Prostate gland (tissue), 2 donors: Measurements from ENCODE around the gene ZNF688.

Experiments
- CTCF ChIP-seq, 4 experiments: fragments of 200-600 bp in 2 of 4; fragments of 450-650 bp in 2 of 4; sonication (generic) in 2 of 4; IDR thresholded peaks; 1 replicate in 3 of 4; 2 replicates in 1 of 4; pipeline ENCODE4 v1.5.1; 2016 to 2019; ENCODE audit warnings: antibody characterized with exemption in 4 of 4, mild to moderate bottlenecking in 2 of 4, moderate library complexity in 2 of 4
- POLR2A ChIP-seq: fragments of 450-650 bp; IDR thresholded peaks from one replicate; pipeline ENCODE4 v1.6.1; 2016; ENCODE audit warnings: antibody characterized with exemption, mild to moderate bottlenecking

- no peak for TF ChIP-seq CTCF (IDR thresholded peaks at IDR 0.05)
- TF ChIP-seq POLR2A, result no peak
Observed at GRCh38 chr16:30601966-30602365, 30.5 kb upstream of the ZNF688 start.
